ENCODE measurements around the gene LNX1. TPM values are rescaled to one million over a fixed set of nuclear protein-coding genes. Genes with fewer than 3 reads are reported as not detected.

The LNX1 gene
- total RNA-seq, 1 experiment from 2014 or later, result 1.7 TPM

DNA sequence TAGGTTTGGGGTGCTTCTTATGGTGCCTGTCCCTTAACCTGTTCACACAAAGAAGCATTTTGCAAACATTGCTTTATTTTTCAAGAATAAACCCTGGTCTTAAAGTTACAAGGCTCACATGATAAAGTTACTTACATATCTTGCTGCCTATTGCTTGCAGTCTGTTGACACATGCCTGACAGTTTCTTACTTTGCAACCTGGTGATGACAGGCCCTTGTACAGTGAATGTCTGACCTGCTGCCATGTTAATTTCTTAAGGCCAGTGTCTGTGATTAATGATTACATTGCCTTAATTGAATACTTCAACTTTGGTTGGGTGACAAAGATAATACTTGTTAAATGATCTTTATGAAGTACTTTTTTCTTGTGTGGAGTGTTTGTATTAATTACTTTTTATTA, 163.9 kb downstream of the LNX1 start:
- H3K56ac ChIP-seq (ENCODE audit: insufficient read length, low read depth, low read length), result no peak overlapping the region
- H3K79me2 ChIP-seq (ENCODE audit: insufficient read depth, low read length), result no peaks in the 10 kb centered on the region
- H2AFZ ChIP-seq (ENCODE audit: low read length), result no peak overlapping the region
- H3K4me1 ChIP-seq (ENCODE audit: insufficient read depth, low read length), result no peaks in the 10 kb centered on the region
- no peak overlapping the region for H3K4ac ChIP-seq (ENCODE audit: low read depth, low read length)
- no peak overlapping the region for H3K23ac ChIP-seq (ENCODE audit: insufficient read length, low read depth, low read length)
- H3K27ac ChIP-seq (ENCODE audit: insufficient read length, low read depth, low read length), result no peak overlapping the region
- Mint-ChIP-seq H3K4me3 (no peak overlapping the region), H3K27me3 (ENCODE audit: low read depth) (no peaks in the 10 kb centered on the region), H3K4me1 (no peaks in the 10 kb centered on the region), H3K27ac (no peak overlapping the region), H3K36me3 (ENCODE audit: insufficient read depth in 1 of 3, low read depth in 3 of 3) (peaks cover 11 to 42% (median 31%) of the 10 kb centered on the region in 3 experiments), H3K9me3 (no peaks in the 10 kb centered on the region)
- no peaks in the 10 kb centered on the region for H3K9me3 ChIP-seq (ENCODE audit: control insufficient read depth, low read depth, low read length)
- no peaks in the 10 kb centered on the region for H3K79me1 ChIP-seq (ENCODE audit: insufficient read depth, low read depth, low read length, poor library complexity, severe bottlenecking)
- H4K20me1 ChIP-seq (ENCODE audit: control insufficient read depth, insufficient read depth, insufficient read length), result no peaks in the 10 kb centered on the region
- no peak overlapping the region for H4K5ac ChIP-seq (ENCODE audit: insufficient read length, low read depth, low read length)
- no peak overlapping the region for H2BK20ac ChIP-seq (ENCODE audit: low read depth, low read length, poor library complexity, severe bottlenecking)
- H2BK5ac ChIP-seq (ENCODE audit: insufficient read length, low read length), result no peak overlapping the region
- H3K18ac ChIP-seq (ENCODE audit: insufficient read length, low read depth, low read length), result no peak overlapping the region
- no peak overlapping the region for H2AK5ac ChIP-seq (ENCODE audit: insufficient read length, low read length)
- no peak overlapping the region for H2BK12ac ChIP-seq (ENCODE audit: insufficient read length, low read depth, low read length)
- no peak for TF ChIP-seq CTCF (conservative IDR thresholded peaks at IDR 0.05)
- DNase-seq, result no peak
- no peak overlapping the region for H3K9ac ChIP-seq (ENCODE audit: extremely low read depth, insufficient read length, low read length)
- no peak overlapping the region for H2BK120ac ChIP-seq (ENCODE audit: low read depth, low read length, poor library complexity, severe bottlenecking)
- no peaks in the 10 kb centered on the region for H3K27me3 ChIP-seq (ENCODE audit: insufficient read depth, low read length)
- no peak overlapping the region for H4K8ac ChIP-seq (replicated peaks; ENCODE audit: insufficient read length, low read depth, low read length)
- no peak overlapping the region for H2BK15ac ChIP-seq (ENCODE audit: low read depth, low read length)
- H3T11ph ChIP-seq (ENCODE audit: low read length), result no peak overlapping the region
- H3K4me2 ChIP-seq (ENCODE audit: insufficient read depth, insufficient read length, low read length), result no peak overlapping the region
- no peak overlapping the region for H3K14ac ChIP-seq (ENCODE audit: insufficient read depth, low read length)
- H3K23me2 ChIP-seq (ENCODE audit: insufficient read length, low read depth, low read length, poor library complexity, severe bottlenecking), result no peaks in the 10 kb centered on the region
- H4K91ac ChIP-seq (ENCODE audit: insufficient read length, low read depth, low read length), result no peak overlapping the region
